ENCODE results near the gene BRI3. TPM values are rescaled to one million over a fixed set of nuclear protein-coding genes. Genes with fewer than 3 reads are reported as not detected.

Gene BRI3
- total RNA-seq, 6 experiments from 2014 or later, result 34.7 to 160 (median 137) TPM

GRCh38 chr7:98323597-98324322 lies 42.3 kb downstream of the BRI3 start:
- no peak for DNase-seq
- 67% methylated on average over 27 of the region's 28 CpGs for WGBS (ENCODE audit: insufficient coverage, low coverage, low lambda C conversion rate, missing lambda C conversion rate)

GRCh38 chr7:98324782-98325181 lies 43.3 kb downstream of the BRI3 start:
- TF ChIP-seq CTCF (IDR thresholded peaks at IDR 0.05) (no peak), POLR2A (IDR thresholded peaks at IDR 0.05) (no peak)
- 93% methylated on average over 6 of the region's 6 CpGs for WGBS (ENCODE audit: insufficient coverage, low coverage, low lambda C conversion rate, missing lambda C conversion rate)
- Histone ChIP-seq H3K27me3 (no peaks in the 10 kb centered on the region), H3K4me3 (no peak overlapping the region), H3K4me1 (no peaks in the 10 kb centered on the region), H3K9me3 (no peaks in the 10 kb centered on the region), H3K36me3 (no peaks in the 10 kb centered on the region), H3K27ac (no peak overlapping the region)
- intact Hi-C loops (cut with DNase I), result no loop called here
- DNase-seq, result no peak
- no peak for ATAC-seq

More at GRCh38 chr7:98323597-98324322, 42.3 kb downstream of the BRI3 start:
- Histone ChIP-seq H3K36me3 (no peaks in the 10 kb centered on the region), H3K27ac (no peak overlapping the region), H3K4me3 (no peak overlapping the region), H3K27me3 (no peaks in the 10 kb centered on the region), H3K9me3 (no peaks in the 10 kb centered on the region), H3K4me1 (no peaks in the 10 kb centered on the region)
- no peak for TF ChIP-seq CTCF (IDR thresholded peaks at IDR 0.05)
- TF ChIP-seq POLR2A (IDR thresholded peaks at IDR 0.05), result no peak
- intact Hi-C loops (cut with DNase I), result no loop called here
- peak in 1 of 4 donors; percentile 16 for ATAC-seq

GRCh38 chr7:98329100-98329790 lies 47.8 kb downstream of the BRI3 start:
- 72% methylated on average over 12 of the region's 14 CpGs for WGBS (ENCODE audit: insufficient coverage, low coverage, low lambda C conversion rate, missing lambda C conversion rate)
- no peaks in the 10 kb centered on the region for H3K4me1 ChIP-seq
- intact Hi-C loops (cut with DNase I), result no loop called here
- H3K4me3 ChIP-seq, result no peak overlapping the region
- TF ChIP-seq POLR2A (IDR thresholded peaks at IDR 0.05) (no peak), CTCF (IDR thresholded peaks at IDR 0.05) (no peak)
- H3K27ac ChIP-seq, result no peak overlapping the region
- no peak for DNase-seq
- H3K27me3 ChIP-seq, result no peaks in the 10 kb centered on the region
- no peaks in the 10 kb centered on the region for H3K36me3 ChIP-seq
- no peak for ATAC-seq
- no peaks in the 10 kb centered on the region for H3K9me3 ChIP-seq

GRCh38 chr7:98329791-98330373 lies 48.4 kb downstream of the BRI3 start:
- H3K27ac ChIP-seq, result no peak overlapping the region
- WGBS (ENCODE audit: insufficient coverage, low coverage, low lambda C conversion rate, missing lambda C conversion rate), result 83% methylated on average over 9 of the region's 9 CpGs
- no peaks in the 10 kb centered on the region for H3K27me3 ChIP-seq
- intact Hi-C loops (cut with DNase I), result no loop called here
- TF ChIP-seq CTCF (IDR thresholded peaks at IDR 0.05) (no peak), POLR2A (IDR thresholded peaks at IDR 0.05) (no peak)
- ATAC-seq (no peak), DNase-seq (no peak)
- no peaks in the 10 kb centered on the region for H3K4me1 ChIP-seq
- H3K4me3 ChIP-seq, result no peak overlapping the region
- H3K9me3 ChIP-seq, result no peaks in the 10 kb centered on the region
- H3K36me3 ChIP-seq, result no peaks in the 10 kb centered on the region
